CD4-positive, alpha-beta T cell treated with Interleukin-15 for 1 hour (primary cell): ENCODE results near the gene NET1.
"Not testable (repeated sequence)": the region's sequence is repeated elsewhere in the genome, so short reads cannot be mapped to it uniquely, and the experiment has no call there.

Source experiments
- DNase-seq: peaks from one replicate; pipeline ENCODE4 v3.0.0-alpha.2; 2020

The NET1 gene

DNA sequence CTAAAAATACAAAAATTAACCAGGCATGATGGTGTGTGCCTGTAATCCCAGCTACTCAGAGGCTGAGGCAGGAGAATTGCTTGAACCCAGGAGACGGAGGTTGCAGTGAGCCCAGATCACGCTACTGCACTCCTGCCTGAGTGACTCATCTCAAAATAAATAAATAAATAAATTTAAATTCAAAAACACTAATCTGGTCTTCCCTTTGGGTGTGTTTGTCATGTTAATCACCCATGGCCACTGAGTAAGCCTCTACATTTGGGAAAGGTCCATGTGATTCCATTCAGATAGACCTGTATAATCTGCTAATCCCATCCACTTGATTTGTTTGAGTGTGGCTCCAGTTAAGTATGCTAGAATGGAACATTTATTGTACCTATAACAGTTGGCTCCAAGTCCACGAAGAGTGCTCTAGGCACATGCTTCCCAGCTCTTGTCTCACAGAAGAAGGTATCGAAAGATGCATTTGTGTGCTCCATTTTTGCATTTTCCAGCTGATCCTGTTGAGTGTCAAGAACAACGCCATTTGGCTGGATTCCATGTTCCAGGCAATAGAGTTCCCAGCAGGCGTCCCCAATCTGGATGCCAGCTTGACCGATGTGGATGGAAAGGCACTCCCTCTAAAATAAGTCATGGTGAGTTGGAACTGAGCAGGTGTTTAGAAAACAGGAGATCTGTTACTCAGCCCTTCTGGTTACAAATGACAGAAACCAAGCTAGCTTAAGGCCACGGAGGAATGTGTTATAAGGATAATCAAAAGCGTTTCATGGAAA is 11.7 kb upstream of the NET1 start:
- DNase-seq = no peak

DNA sequence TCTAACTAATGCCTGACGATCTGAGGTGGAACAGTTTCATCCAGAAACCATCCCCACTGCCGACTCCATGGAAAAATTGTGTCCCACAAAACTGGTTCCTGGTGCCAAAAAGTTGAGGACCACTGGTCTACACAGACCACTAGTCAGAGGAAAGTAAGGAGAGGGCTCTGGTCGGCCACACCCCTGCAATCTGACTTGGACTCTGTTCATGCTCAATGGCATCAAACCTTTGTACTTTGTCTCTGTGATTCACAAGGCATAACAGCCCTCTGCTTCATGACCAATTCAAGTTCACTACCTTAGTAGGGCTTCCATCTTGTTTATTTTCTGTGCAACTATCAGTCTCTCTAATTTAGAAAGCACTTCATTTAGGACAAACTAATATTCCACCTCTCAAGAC is 9.6 kb upstream of the NET1 start:
- DNase-seq = no peak

DNA sequence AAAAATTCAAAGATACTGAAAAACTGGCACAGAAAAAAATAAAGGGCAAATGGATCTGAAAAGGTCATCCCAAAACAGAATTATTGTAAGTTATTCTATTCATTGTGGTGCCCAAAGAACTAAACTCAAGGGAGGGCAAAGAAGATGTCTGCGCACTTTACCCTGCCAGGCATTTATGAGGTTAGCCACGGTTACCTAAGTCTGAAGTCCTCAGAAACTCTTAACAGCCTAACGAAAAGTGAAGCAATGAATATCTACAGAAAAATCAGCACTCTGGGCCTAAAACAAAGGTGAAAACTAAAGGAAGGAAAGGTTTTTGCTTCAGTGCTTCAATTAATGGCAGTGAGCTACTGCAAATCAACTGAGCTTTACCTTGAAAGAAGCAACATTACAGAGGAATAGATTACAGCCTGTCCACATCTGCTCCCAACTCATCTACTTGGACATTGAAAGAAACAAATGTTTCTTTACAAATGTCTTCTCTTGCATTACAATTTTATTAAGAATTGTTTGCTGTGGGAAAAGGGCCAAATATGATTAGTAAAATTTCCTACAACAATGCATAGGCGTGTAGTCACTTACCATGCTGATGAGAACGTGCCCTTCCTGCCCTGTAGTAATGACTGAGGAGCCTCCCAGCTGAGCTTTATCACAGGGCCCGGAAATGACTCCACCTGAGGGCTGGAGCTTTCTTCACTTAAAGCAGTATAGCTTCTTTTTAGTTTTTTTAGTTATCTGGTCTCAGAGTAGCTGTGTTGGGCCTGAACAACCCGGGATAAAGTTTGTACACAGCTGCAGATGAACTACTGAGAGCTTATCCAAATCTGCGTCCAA is 7.9 kb upstream of the NET1 start, which contains the start of gene TUBAL3:
TUBAL3 (minus strand) TSS at position 621 of the 834 bp plus-strand sequence; CDS start at position 585, 36 bp downstream.
- DNase-seq = no peak

DNA sequence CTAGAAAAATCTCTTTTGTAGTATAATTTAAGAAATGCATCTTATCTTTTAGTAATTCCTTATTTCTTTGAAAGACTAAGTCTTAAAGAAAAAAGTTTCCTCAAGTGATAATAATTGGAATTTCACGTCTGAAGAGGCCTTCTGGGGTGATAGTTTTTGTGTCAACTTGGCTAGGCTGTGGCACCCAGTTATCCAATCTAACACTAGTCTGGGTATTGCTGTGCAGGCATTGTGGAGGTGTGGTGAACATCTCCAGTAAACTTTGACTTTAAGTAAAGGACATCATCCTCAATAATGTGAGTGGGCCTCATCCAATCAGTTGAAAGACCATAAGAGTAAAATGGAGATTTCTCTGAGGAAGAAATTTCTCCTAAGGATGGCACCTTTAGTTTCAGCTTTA is 5.4 kb upstream of the NET1 start:
- DNase-seq = no peak

DNA sequence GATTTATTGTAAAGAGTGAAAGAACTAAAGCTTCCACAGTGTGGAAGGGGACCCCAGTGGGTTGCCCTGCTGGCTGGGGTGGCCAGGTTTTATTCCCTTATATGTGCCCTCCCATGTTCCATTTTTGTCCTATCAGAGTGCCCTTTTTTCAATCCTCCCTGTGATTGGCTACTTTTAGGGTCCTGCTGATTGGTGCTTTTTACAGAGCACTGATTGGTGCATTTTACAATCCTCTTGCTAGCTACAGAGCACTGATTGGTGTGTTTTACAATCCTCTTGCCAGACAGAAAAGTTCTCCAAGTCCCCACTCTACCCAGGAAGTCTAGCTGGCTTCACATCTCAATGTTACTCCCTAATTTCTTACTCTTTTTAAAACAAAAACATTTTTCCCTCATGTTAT is 1.6 kb upstream of the NET1 start:
- not testable (repeated sequence) for DNase-seq

DNA sequence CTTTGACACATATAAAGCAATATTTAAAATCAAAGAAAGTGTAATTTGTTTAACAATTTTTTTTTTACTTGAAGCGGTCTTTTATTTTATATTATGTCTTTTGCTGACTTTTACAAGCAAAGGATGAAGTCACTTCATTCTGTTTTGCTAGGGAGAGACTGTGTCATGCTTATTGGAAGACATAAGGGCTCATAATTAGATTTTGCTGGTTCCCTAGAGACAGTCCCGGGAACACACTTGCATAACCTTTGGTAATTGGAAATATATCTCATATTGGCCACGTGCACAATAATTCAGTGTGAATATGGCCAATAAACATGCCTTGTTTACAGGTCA is 448 bp upstream of the NET1 start:
- DNase-seq = no peak

DNA sequence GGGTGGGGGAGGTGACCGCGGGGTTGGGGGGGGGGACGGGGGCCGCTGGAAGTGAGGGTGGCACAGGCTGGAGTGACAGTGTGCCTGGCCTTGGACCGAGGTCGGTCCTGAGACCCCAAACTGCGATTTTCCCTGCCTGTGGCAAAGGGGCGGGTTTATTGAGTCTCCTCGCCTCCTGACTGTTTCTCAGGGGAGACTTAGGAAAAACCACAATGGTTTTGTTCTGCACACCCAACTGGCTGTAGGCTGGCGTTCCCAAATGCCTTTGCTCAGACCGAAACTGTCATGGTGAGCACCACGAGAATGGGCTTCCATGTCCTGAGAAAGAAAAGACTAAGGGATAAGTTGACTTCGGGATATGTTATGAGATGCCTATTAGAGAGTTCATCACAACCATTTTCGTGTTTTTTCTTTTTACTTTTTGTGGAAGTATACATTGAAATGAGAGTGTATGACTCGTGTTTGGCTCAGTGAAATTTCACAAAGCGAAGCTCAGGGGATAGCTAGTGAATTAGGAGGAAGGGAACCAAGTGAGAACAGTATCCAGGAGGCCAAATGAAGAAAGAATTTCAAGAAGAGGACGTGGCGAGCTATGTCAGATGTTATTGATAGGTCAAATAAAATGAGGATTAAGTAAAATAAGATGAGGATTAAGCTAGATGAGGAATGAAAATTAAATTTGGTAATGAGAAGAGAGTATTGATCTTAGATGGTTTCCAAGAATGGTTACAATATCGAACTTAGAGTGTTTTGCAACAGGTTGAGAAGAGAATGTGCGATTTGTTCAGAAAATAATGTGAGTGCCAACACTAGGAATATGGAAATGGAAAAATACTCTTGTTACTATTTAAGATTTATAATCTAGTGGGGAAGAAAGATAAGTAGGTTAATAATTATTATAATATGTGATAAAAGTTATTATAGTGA is 918 bp downstream of the NET1 start:
- DNase-seq = no peak

DNA sequence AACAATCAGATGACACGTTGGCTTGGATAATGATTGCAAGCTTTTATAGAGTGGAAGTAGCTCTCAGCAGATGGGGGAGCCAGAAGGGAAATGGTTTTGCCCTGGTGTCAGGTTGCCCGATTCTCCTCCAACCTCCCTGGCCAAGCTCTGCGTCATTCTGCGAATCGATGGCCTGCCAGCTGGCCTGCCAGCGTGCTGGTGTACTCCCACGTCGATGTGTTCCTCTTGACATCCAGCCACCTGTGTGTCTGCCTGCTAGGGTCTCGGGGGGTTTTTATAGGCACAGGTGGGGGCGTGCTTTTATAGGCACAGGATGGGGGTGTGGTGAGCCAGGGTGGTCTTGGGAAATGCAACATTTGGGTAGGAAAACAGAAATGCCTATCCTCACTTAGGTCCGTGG is 4.6 kb downstream of the NET1 start:
- no peak for DNase-seq

DNA sequence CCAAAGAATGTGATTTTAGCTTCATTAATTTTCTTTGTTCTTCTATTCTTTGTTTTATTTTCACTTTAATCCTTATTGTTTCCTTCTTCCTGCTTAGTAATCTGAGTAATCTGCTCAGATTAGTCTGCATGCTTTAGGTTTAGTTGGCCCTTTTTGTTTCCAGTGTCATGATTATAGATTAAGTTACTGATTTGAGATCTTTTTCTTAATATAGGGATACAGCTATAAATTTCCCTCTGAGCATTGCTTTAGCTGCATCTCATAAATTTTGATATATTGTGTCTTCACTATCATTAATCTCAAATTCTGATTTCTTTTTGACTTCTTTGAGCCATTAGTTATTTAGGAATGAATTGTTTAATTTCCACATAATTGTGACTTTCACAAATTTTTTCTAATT is 6.2 kb downstream of the NET1 start:
- no peak for DNase-seq

DNA sequence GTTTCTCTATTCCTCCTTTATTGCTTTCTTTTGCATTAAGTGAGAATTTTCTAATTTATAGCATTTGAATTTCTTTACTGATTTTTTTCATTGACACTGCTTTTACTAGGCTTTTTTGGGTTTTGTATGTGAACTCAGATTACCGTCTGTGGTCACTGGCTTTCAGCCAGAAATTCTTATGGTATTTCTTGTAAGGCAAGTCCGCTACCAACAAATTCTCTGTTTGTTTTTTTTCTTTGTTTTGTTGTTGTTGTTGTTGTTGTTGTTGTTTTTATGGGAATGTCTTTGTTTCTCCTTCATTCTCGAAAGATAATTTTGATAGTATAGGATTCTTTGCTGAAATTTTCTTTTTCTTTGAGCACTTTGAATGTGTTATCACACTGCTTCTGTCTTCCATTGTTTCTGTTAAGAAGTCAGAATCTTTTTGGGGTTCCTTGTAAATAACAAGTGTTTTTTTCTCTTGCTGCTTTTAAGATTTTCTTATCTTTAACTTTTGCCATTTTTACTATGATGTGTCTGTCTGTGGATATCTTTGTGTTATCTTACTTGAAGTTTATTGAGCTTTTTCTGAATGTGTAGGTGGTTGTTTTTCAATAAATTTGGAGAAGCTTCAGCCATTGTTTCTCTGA is 7.2 kb downstream of the NET1 start:
- DNase-seq = no peak

DNA sequence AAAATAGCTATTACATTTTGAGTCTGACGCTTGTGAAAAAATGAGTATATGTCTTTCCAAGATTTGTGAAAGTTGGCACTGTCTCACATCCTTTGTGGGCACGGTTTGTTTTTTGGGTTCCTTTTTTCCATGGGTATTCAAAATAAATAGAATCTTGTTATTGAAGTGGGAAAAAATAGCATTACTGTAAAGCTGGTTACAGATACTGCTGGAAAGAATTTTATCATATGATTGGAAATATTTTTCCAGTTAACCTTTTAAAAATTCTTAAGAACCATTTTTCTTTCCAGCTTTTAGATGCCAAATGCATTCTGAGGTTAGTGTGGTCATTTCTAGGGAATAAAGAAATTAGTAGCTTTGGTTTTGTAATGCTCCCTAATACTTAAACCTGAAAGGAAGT is 11.4 kb downstream of the NET1 start:
- DNase-seq = no peak

DNA sequence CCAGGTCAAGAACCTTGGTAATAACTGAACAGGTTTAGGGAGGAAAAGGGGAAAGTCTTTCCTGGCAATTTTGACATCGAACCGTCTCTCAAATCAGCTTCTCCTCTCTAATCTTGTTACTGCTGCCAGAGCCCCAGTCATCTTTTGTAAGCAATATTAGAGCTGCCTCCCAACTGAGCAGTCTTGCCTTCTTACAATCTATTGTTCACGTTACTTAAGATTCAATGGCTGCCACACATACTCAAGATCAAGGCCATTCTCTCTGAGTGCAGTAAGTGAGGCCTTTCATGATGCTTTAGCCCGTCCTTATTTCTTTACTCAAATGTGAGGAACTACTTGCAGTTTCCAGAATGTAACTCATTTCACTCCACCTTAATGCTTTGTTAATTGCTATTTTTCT is 12.4 kb downstream of the NET1 start:
- no peak for DNase-seq

DNA sequence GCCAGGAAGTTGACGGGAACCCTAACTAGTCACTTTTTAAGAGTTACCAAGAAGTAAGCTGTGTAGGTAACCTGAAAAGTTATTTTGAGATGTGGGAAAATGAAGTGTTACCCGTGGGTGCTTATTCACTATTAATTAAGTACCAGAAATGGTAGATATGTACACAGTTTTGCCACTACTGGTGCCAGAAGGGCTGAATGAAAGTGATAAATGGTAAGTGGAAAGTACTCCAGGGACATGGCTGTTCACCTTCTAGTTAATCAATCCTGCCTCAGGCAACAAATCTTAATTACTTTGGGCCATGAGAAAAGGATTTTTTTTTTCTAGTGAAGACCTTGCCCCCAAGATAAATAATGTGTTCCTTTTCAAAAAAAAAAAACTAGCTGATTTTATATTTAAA is 15.8 kb downstream of the NET1 start:
- no peak for DNase-seq

DNA sequence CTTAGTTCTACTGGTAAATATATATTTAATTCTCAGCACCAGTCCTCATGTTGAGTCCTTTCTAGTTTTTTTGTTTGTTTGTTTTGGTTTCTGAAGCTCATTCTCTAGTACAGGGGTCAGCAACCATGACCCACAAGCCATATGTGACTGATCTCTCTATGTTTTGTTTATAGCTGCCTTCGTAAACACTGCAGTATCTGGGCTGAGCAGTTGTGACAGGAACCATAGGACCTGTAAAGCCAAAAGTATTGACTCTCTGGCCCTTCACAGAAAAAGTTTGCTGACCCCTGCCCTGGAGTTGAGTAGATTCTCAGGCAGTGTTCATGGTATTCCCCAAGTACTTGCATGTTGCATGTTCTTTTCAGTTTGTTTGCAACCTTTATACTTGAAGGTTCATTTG is 20.8 kb downstream of the NET1 start:
- DNase-seq = no peak

DNA sequence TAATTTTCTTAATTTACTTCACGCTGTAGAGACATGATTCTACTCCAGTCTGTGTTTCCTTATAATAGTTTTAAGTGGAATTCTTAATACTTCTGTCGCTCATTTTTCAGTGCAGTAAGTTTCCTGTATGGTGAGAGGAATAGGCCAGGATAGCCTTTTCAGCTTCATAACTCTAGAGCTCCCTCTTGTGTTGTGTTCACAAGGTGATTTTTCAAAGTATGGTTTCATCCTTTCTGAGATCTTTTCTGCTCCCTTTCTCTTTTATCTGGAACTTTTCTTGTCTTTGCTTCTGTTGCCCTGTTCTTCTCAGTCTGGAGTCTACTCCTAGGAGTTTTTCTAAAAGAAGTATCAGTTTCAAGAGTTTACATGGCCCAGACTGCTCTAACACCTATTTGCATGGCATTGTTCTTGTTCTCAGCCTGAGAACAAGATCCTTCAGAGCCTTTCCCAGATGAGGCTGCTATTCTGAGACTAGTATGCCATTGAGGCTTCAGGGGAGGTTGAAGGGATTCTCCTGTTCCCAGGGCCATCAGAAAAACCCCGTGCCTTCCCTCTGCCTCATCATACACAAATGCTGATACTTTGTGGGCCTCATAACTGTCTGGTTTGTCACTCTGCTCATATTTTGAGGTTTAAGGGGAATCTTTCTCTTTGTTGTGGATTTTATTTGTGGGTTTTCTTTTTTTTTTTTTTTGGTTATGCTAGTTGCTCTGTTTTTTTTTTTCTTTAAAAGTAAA is 21.8 kb downstream of the NET1 start:
- DNase-seq = no peak

DNA sequence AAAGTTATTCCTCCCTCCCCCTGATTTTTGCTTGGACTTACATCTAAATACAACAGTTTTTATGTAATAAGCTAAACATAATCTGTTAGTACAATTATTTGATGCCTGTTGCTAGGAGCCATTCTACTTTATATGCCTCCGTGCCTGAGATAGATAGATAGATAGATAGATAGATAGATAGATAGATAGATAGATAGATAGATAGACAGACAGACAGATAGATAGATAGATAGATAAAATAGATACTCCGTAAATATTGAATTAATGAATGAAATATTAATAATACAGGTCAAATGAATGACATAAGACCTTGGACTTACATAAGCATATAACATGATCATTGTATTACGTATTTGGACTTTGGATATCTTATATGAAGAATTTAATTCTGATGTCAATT is 23.0 kb downstream of the NET1 start:
- DNase-seq = no peak

DNA sequence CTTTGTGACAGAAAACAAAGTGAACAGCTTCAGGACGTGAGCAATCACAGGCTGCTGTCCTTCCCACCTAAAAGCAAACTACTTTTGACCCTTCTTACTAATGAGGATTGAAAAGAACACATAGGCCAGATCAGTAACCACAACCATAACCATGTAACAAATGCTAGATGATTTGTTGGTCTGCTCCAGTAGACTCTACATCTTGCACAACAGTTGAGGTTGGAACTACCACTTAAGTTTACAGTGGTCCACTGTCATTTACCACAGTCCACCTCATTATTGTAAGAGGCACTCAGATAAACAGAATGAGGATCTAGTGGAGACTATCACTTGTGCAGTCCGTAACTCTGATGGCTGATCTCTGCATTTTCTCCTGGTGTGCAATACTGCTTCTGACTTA is 27.8 kb downstream of the NET1 start:
- DNase-seq = no peak

DNA sequence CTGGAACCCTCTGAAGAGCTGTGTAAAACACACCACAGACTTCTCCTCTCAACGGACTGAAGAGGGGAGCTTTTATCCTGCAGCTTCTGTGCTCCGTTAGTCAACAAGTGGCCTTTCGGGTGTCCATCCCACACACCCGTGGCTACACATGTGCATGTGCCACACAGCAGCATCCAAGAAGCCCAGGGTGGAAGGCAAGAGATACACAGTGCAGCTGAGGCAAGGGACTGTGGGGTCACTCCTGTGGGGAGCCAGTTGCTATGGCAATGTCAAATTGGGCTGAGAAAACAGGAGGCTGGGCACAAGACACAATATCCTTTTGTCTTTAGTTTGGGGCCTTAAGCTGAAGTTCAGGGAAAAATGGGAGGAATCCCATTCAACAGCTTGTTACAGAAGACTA is 28.7 kb downstream of the NET1 start:
- DNase-seq = no peak

DNA sequence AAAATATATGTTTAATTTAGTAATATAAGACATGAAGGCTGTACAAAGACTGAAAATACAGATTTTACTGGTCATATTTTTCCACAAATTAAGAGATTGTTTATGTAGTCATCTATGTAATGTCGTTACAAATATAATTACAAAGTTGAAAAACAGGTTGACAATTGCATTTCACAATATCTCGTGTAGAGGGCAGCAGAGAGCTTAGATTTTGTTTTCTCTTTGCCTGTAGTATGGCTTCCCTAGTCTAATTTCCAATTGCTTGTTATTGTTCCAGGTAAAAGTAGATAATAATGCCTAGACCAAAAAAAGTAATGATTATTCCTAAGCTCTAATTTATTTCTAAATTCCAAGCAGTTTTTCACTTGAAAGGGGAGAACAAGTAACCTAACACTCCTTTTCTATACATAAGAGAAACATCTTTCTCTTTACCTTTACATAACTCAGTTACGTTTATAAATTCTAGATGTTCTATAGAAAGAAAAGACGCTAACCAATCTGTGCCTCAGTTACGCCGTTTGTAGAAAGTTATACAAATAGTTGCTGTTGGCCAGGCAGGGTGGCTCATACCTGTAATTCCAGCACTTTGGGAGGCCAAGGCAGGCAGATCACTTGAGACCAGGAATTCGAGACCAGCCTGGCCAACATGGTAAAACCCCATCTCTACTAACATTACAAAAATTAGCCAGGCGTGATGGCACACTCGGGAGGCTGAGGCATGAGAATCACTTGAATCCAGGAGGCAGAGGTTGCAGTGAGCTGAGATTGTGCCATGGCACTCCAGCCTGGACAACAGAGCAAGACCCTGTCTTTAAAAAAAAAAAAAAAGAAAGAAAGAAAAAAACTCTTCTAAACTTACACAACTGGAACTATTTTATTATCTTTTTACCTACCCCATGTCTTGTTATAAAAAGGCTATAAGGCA is 30.0 kb downstream of the NET1 start:
- no peak for DNase-seq

DNA sequence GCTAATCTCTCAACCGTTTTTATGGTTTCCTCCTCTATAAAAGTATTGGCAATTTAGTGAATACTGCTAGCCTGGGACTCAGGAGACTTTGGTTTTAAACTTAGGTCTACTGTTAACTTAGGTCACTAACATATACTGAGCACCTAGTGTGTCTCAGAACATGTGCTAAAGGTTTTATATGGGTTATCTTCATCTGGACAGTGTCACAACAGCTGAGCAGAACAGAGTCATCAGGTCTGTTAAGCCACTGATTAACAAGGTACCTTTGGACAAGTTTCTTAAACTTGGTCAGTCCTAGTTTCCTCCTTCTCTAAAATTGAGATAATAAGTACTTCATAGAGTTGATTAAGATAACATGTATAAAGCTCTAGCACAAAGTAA is 30.6 kb downstream of the NET1 start:
- DNase-seq = no peak

DNA sequence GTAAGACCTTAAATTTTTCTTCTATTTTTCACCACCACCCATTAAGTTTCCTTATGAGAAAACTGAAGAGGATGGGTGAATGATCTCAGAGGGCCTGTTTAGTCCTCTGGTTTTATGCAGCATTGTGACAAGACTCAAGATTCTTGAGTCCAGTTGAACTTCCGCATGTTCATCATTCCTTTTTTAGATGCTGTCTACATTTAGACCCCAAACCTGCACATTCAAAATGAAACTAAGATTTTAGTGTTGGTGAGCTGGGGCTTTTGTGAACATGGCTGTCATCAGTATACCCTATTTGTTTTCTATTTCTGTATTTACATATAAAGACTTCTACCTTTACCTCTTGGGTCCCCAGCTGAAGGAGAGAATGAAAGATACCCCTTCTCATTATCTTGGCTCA is 31.1 kb downstream of the NET1 start:
- DNase-seq = no peak
